GM13976 (cell line): Measurements from ENCODE around the gene VOPP1.
A peak's percentile ranks its signal among the peaks of the same experiment; 100 is the strongest.
"Not testable (repeated sequence)": the region's sequence is repeated elsewhere in the genome, so short reads cannot be mapped to it uniquely, and the experiment has no call there.

ENCODE experiments used
- DNase-seq: peaks from one replicate; pipeline ENCODE4 v3.0.0; 2012; ENCODE audit warnings: low spot score
- in situ Hi-C: fragments of 300-500 bp; cut with MboI; formaldehyde crosslinking; loops from one replicate; pipeline ENCODE4 v1.12.0; 2022; ENCODE audit warnings: low sequenced_read_pairs, mixed read lengths, inconsistent platforms; ENCODE audit not compliant: unreplicated experiment
- TF ChIP-seq, protein P1 (sequence below): IDR thresholded peaks from 2 replicates; pipeline ENCODE4 v1.5.1; 2012; ENCODE audit warnings: borderline replicate concordance, mild to moderate bottlenecking; ENCODE audit not compliant: insufficient read depth; ENCODE audit errors: extremely low read depth, missing control alignments, control extremely low read depth

The VOPP1 gene

DNA sequence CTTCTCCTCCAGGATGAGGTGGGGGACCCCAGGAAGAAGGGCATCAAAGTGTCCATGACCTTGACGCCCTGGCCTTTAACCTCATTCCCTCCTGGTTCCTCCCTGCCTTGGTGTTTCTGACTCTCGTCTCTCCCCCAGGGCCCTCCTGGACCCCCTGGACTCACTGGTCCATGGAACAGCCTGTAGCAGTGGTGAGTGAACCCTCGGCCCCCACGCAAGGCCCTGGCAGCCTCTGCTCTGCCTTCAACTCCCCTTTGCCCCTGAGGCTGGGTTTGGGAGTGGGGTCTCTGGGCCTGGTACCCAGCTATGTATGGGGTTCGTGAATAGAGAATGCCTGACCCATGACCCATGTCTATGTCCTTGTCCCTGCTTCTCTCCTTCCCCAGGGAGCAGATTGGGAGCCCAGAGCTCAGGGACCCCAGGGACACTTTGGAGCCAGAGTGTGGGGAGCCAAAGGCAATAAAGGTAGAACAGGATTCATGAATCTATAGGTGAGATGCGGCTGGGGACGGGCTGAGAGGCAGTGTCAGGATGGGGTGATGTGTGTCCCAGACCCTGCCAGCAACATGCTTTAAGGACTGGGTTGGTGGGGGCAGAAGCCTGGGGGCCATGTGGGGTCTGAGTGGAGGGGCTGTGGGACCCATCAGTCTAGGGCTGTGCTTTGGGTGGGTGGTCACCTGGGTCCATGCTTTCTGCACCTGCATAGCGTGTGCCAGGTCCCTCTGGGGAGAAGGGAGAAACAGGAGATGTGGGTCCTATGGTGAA, 18.4 kb upstream of the VOPP1 start:
- in situ Hi-C loops = no loop called here
- no peak for DNase-seq
- TF ChIP-seq, protein P1, sequence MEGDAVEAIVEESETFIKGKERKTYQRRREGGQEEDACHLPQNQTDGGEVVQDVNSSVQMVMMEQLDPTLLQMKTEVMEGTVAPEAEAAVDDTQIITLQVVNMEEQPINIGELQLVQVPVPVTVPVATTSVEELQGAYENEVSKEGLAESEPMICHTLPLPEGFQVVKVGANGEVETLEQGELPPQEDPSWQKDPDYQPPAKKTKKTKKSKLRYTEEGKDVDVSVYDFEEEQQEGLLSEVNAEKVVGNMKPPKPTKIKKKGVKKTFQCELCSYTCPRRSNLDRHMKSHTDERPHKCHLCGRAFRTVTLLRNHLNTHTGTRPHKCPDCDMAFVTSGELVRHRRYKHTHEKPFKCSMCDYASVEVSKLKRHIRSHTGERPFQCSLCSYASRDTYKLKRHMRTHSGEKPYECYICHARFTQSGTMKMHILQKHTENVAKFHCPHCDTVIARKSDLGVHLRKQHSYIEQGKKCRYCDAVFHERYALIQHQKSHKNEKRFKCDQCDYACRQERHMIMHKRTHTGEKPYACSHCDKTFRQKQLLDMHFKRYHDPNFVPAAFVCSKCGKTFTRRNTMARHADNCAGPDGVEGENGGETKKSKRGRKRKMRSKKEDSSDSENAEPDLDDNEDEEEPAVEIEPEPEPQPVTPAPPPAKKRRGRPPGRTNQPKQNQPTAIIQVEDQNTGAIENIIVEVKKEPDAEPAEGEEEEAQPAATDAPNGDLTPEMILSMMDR = no peak

DNA sequence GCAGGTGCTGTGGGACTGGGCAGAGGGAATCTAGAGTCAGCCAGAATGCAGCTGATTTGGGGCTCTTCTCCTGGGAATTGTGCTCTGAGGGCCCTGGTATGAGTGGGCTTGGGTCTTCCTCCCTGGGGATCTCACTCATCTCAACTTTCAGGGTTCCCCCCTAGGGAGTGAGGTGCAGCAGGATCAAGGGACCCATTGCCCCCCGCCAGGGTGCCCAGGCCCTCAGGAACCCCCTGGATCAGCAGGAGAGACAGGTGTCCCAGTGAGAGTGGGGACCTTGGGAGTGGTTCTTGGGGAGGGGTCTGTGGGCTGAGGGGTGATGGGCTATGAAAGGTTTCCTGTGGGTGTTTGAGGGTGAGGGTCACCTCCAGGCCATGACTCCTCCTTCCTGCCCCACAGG, 17.6 kb upstream of the VOPP1 start:
- TF ChIP-seq, protein P1 = no peak
- no peak for DNase-seq
- in situ Hi-C loops = no loop called here

DNA sequence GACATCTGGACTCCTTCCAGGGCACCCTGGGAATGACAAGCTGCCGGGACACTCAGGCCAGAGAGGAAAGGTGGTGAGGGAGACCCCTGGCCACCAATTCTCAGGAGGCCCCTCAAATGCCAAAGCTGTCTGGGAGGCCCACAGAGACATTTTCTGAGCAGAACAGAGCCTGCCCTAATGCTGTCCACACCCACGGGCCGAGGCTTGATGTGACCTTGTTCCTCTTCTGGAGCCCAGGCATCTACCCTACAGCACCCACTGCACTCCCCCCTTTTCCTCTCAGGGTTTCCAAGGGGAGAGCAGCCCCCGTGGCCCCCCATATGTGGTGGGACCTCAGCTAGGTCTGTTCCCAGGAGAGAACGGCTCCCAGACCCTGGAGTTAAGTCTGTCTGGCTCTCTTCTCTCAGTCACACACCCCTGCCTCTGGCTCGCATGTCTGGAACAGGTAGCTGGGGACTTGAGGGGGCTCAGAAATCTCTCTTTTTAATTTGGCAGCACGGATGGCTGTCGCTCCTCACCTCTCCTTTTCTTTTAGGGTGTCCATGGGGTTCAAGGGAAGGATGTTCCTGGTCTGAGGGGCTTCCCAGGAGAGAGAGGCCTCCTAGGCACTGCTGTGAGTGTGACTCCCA, 16.8 kb upstream of the VOPP1 start:
- TF ChIP-seq, protein P1 = no peak
- in situ Hi-C loops = no loop called here
- DNase-seq = peak; percentile 38

DNA sequence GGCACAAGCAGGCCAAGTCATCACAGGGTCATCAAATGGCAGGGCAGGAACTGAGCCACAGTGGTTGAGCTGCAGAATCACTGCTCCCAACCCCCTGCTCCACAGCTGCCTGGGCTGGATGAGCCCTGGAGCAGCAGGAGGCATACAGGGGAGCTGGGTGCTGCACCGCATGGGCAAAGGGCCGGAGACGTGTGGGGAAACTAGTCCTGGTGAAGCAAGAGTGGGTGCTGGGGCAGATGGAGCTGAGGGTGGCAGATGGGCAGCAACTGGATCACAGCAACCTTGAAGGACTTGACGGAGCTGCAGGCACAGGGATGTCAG, 16.0 kb upstream of the VOPP1 start:
- DNase-seq = no peak
- TF ChIP-seq, protein P1 = no peak
- in situ Hi-C loops = no loop called here

DNA sequence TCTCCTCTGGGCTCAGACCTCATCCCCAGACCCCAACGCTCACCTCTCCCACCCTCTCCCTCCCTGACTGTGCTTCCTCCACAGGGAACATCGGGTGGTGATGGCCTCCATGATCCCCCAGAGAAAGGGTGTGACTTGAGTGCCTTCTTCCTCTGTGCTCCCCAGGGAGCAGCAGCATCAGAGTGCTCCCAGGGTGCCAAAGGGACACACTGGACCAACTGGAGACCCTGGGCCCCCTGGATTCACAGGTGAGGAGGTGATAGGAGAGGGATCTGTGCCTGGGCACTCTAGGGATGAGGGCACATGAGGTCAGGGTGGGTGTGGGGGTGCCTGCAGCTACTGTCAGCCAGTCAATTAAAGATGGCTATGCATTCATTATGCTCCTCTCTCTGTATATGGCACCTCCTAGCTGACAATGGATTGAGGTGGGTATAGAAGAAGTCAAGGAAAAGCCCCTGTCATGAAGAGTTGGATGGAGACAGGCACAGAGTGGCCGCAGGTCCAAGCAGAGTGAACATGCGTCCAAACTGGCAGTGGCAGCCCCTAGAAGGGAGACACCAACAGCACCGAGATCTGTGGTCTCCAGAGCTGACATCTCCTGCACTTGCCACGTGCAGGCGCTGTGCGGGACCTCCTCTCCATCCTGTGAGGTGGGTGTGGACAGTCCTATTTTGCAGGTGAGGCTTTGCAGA, 15.5 kb upstream of the VOPP1 start:
- in situ Hi-C loops = no loop called here
- no peak for DNase-seq
- TF ChIP-seq, protein P1 = no peak

DNA sequence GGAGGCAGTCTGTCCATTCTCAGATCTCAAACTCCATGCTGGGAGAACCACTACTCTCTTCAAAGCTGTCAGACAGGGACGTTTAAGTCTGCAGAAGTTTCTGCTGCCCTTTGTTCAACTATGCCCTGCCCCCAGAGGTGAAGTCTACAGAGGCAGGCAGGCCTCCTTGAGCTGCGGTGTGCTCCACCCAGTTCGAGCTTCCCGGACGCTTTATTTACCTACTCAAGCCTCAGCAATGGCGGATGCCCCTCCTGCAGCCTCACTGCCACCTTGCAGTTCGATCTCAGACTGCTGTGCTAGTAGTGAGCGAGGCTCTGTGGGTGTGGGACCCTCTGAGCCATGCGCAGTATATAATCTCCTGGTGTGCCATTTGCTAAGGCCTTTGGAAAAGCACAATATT, 10.4 kb upstream of the VOPP1 start:
- in situ Hi-C loops, DNase-seq: not testable (repeated sequence)

DNA sequence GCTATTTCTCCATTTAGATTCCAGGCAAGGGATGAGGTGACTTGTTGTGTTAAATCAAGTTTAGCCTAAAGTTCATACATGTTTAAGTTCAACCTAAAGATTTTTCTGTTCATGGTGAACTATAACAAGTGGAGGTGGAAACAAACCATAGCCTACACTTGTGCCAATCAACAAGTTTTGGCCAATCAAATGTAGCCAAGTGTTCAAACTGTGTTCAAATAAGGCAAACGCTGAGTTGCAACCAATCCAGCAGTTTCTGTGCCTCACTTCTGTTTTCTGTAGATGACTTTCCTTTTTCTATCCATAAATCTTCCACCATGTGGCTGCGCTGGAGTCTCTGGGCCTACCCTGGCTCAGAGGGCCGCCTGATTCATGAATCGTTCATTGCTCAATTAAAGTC, 4.5 kb upstream of the VOPP1 start:
- in situ Hi-C loops = no loop called here
- no peak for DNase-seq
- TF ChIP-seq, protein P1 = no peak
